ENCODE data around the gene ERF.

DNA sequence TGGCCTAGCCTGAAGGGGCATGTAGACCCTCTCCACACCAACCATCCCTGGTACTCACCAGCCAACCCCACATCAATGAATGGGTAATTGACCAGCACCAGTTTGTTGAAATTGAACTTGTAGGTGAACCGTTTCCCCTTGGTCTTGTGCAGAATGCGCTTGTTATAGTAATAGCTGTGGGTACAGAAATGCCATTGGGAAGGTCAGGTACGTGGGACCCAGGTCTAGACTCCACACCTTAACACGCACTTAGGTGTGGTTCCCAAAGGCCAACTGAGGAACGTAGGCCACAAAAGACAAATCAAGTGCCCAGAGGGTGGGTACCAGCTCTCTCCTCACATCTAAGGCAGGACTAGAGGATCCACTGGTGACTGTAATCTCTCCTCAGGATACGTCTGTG, 5.2 kb downstream of the ERF start:
- no peak for TF ChIP-seq CTCF (IDR thresholded peaks at IDR 0.05; ENCODE audit: low read depth, low read length, poor library complexity, severe bottlenecking)
- TF ChIP-seq EZH2phosphoT487 (IDR thresholded peaks at IDR 0.05; ENCODE audit: borderline replicate concordance, low read length) = no peak

Data from DOHH2 (cell line).